ENCODE measurements around the gene C14orf132.

The C14orf132 gene

DNA sequence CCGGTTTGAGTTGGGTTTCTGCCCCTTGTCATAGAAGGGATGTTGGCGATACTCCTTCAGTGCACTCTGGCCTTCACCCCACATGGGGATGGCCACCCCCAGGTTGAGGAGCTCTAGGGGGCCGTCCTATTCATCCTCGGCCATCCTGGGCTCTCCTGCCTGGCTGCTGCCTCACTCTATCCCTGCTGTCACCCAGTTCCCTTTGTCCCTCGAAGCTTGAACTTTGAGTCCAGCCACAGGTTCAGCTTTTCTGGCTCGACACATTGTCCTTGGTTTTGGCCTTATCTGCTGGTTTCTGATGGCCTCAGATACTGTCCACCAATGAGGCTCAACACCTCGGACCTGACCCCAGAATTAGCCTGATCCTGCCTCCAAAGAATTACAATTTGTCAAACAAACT lies 58.6 kb downstream of the C14orf132 start:
- TF ChIP-seq, protein P1, sequence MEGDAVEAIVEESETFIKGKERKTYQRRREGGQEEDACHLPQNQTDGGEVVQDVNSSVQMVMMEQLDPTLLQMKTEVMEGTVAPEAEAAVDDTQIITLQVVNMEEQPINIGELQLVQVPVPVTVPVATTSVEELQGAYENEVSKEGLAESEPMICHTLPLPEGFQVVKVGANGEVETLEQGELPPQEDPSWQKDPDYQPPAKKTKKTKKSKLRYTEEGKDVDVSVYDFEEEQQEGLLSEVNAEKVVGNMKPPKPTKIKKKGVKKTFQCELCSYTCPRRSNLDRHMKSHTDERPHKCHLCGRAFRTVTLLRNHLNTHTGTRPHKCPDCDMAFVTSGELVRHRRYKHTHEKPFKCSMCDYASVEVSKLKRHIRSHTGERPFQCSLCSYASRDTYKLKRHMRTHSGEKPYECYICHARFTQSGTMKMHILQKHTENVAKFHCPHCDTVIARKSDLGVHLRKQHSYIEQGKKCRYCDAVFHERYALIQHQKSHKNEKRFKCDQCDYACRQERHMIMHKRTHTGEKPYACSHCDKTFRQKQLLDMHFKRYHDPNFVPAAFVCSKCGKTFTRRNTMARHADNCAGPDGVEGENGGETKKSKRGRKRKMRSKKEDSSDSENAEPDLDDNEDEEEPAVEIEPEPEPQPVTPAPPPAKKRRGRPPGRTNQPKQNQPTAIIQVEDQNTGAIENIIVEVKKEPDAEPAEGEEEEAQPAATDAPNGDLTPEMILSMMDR (IDR thresholded peaks at IDR 0.05; ENCODE audit: insufficient read depth, low read depth, low read length, missing control alignments): no peak
- no peak for DNase-seq (ENCODE audit: low read depth)
- no peak overlapping the region for H3K4me3 ChIP-seq (ENCODE audit: low read length)

DNA sequence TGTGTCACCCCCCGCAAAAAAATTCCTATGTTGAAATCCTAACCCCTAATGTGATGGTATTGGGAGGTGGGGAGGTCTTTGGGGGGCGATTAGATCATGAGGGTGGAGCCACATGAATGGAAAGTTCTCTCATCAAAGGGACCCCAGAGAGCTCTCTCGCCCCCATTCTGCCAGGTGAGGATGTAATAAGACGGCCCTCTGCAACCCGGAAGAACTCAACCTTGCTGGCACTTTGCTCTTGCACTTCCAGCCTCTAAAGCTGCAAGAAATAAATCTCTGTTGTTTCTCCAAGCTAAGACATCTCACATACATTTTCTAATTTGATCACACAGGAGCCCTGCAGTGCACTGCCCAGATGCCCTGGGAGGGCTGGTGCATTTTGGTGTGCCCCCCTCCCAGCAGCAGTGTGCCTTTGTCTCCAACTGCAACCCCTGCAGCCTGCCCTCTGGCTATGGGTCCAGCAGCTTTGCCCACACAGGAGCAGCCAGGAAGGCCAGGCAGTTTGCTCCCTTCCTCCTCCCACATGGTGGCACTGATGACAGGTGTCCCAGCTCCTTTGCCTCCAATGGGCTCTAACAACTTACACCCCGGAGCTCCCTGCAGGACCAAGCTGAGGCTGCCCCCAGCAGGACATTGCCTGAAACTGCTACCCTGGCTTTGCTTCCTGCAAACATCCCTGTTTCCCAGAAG lies 59.3 kb downstream of the C14orf132 start:
- TF ChIP-seq, protein P1 (IDR thresholded peaks at IDR 0.05; ENCODE audit: insufficient read depth, low read depth, low read length, missing control alignments): peak; percentile 88
- no peak overlapping the region for H3K4me3 ChIP-seq (ENCODE audit: low read length)
- DNase-seq (ENCODE audit: low read depth): peak; percentile 77

DNA sequence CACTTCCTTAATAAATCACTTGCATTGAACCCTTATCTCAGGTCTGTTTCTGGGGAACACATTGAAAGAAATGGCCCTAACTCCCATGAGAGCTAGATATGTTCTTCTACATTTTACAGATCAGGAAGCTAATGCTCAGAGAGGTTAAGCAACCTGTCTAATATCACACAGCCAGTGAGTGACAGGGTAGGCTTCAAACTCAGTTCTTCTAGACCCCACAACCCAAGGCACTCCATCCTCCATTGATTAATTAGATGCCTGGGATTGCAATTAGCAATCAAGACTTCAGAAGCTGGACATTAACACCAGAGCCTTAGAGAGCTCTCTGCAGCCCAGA lies 59.8 kb downstream of the C14orf132 start:
- DNase-seq (ENCODE audit: low read depth): no peak
- no peak overlapping the region for H3K4me3 ChIP-seq (ENCODE audit: low read length)
- TF ChIP-seq, protein P1 (IDR thresholded peaks at IDR 0.05; ENCODE audit: insufficient read depth, low read depth, low read length, missing control alignments): no peak

DNA sequence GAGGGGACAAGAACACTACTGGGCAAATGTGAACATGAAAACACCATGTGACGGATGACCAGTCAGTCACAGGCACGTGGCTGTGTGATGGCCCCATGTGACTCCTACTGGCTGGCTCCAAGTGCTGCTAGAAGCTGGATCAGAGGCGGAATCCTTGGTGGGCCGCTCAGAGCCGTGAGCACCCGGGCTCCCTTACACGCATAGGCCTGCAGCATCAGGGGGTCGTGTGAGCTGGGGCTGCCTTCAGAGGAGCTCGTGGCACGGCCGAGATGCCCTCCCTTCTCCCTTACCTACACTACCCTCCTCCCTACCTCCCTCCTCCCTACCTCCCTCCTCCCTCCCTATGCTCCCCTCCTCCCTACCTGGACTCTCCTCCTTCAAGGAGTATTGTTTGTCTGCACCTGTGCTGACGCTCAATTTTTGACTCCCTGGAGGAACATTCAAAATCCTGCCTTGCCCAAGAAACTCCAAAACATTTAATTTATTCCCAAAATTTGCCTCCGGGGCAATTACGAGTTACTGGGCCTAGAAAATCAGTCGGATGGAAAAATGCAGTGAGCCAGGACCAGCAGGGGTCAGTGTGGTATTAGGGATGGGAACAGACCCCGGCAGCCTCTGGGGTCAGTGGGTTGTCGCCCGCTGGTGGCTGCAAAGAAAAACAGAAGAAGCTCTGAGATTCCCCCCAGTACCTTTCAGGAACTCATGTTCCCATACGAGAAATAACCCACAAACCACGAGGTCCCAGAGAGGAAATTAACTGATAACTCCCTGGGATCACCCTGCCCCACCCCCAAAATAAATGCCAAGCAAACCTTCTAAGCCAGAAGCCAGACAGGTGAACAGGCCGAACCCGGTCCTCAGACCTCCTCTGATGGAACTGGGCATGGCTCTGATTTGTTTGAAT lies 61.3 kb downstream of the C14orf132 start:
- DNase-seq (ENCODE audit: low read depth): peak; percentile 72
- no peak overlapping the region for H3K4me3 ChIP-seq (ENCODE audit: low read length)
- TF ChIP-seq, protein P1 (IDR thresholded peaks at IDR 0.05; ENCODE audit: insufficient read depth, low read depth, low read length, missing control alignments): peak; percentile 82

DNA sequence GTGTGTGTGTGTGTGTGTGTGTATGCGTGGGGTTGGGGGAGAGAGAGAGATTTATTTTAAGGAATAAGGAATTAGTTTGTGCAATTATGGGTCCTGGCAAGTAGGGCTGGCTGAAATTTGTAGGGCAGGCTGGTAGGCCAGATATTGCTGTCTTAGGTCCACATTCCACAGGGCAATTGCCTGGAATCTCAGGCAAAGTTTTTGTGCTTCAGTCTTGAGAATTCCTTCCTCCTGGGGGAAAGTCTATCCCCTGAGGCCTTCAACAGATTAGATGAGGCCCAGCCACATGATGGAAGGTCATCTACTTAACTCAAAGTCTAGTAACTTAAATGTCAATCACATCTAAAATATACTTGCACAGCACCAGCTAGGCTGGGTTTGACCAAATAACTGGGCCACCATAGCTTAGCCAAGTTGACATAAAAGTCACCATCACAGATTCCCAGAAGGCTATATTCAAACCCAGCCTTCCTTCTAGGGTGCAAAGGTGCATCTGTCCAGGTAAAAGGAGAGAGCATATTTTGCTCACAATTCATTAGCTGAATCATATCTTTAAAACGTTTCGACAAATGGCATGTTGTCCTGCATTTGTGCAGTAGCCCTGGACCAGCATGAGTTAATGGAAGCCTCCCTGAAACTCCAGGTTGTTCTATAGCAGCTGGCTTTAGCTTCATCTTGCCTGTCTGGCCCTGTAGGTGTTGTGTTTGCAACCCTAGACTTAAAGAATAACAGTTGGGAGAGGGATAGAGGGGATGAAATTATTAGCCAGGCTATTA lies 63.1 kb downstream of the C14orf132 start:
- DNase-seq (ENCODE audit: low read depth): no peak
- TF ChIP-seq, protein P1 (IDR thresholded peaks at IDR 0.05; ENCODE audit: insufficient read depth, low read depth, low read length, missing control alignments): no peak
- no peak overlapping the region for H3K4me3 ChIP-seq (ENCODE audit: low read length)

DNA sequence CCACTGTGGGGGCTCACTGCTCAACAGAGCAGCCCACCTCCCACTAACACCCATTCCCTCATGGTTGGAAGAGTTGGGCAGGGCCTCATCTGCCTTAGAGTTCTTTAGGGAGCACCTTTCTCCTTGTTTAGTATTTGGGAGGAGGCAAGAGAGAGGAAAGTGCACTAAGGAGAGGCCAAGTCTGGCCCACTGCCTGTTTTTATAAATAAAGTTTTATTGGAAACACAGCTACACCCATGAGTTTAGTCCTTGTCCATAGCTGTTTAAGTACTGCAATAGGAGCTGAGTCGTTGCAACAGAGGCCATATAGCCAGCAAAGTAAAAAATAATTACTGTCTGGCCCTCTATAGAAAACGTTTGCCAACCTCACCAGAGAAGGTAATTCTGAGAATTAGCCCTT lies 63.9 kb downstream of the C14orf132 start:
- no peak for DNase-seq (ENCODE audit: low read depth)
- TF ChIP-seq, protein P1 (IDR thresholded peaks at IDR 0.05; ENCODE audit: insufficient read depth, low read depth, low read length, missing control alignments): no peak
- no peak overlapping the region for H3K4me3 ChIP-seq (ENCODE audit: low read length)
